Dermis blood vessel endothelial cell (primary cell): ENCODE results near the gene XKR7. TPM values are rescaled to one million over a fixed set of nuclear protein-coding genes. Genes with fewer than 3 reads are reported as not detected.

Experiments
- DNase-seq: peaks from one replicate; pipeline ENCODE4 v3.0.0; 2010
- total RNA-seq: library from RNA; depleted of rRNA; stranded (reverse); fragments of >200 nt; gene quantifications from 2 replicates; pipeline ENCODE4 v1.2.3, GENCODE V29; 2014

XKR7 gene
- total RNA-seq, 1 donor from 2014 or later: not detected

- DNase-seq: no peak
These were observed 82.4 kb downstream of the XKR7 start for GRCh38 chr20:32050324-32050841.

- no peak for DNase-seq
These were observed 83.1 kb downstream of the XKR7 start for GRCh38 chr20:32050851-32051556.

GRCh38 chr20:32051720-32052089 lies 83.8 kb downstream of the XKR7 start:
- DNase-seq: no peak

- no peak for DNase-seq
These were observed 84.3 kb downstream of the XKR7 start, which contains the start of gene HCK for GRCh38 chr20:32052090-32052777. Gene HCK, plus strand, starts transcription at chr20:32052242.

GRCh38 chr20:32052778-32053362 lies 84.9 kb downstream of the XKR7 start:
- no peak for DNase-seq

Other genes with a start within 250 kb of the XKR7 start
- gene BCL2L1, start 245.3 kb upstream of the XKR7 start, total RNA-seq: 46.1 and 62.9 TPM in 2 replicates
- 16.5 and 81.7 TPM in 2 replicates for gene TPX2, start 228.9 kb upstream of the XKR7 start, total RNA-seq
- gene MYLK2, start 148.8 kb upstream of the XKR7 start, total RNA-seq: 8.5 and 8.7 TPM in 2 replicates
- gene FOXS1, start 122.5 kb upstream of the XKR7 start, total RNA-seq: 0.09 TPM in 1 of 2 replicates, not detected in the other
- 0.14 and 0.34 TPM in 2 replicates for gene DUSP15, start 97.6 kb upstream of the XKR7 start, total RNA-seq
- 0.14 TPM in 1 of 2 replicates, not detected in the other for gene TTLL9, start 97.5 kb upstream of the XKR7 start, total RNA-seq
- 4.4 and 5.2 TPM in 2 replicates for gene PDRG1, start 16.1 kb upstream of the XKR7 start, total RNA-seq
- gene CCM2L, start 42.3 kb downstream of the XKR7 start, total RNA-seq: 31.1 and 35.5 TPM in 2 replicates
- not detected in 2 replicates for gene HCK, start 84.1 kb downstream of the XKR7 start, total RNA-seq
- gene TM9SF4, start 141.6 kb downstream of the XKR7 start, total RNA-seq: 33.5 and 41.3 TPM in 2 replicates
- 2.6 and 4.1 TPM in 2 replicates for gene PLAGL2, start 239.6 kb downstream of the XKR7 start, total RNA-seq
- 35.2 and 49.7 TPM in 2 replicates for gene POFUT1, start 239.7 kb downstream of the XKR7 start, total RNA-seq